B cell (primary cell): ENCODE data around the gene GRID1. TPM values are rescaled to one million over a fixed set of nuclear protein-coding genes. Genes with fewer than 3 reads are reported as not detected.
"Not testable (repeated sequence)": the region's sequence is repeated elsewhere in the genome, so short reads cannot be mapped to it uniquely, and the experiment has no call there.

Source experiments
- ATAC-seq: fragments of 200-7000 bp; cut with Tn5 transposase; one replicate; pipeline ENCODE4 v1.10.0; 2021; ENCODE audit warnings: low read depth, mild to moderate bottlenecking, moderate number of reproducible peaks, moderate library complexity
- CTCF ChIA-PET: fragments of 350-600 bp; sonication (Branson Sonifier 250); formaldehyde crosslinking; loops from one replicate; lab custom pipeline; 2021; ENCODE audit warnings: antibody characterized with exemption, inconsistent platforms; lab: Charles Lee
- POLR2A ChIA-PET: fragments of 350-600 bp; sonication (Branson Sonifier 250); formaldehyde crosslinking; loops from one replicate; lab custom pipeline; 2021; ENCODE audit warnings: antibody characterized with exemption; lab: Charles Lee
- DNase-seq: peaks from one replicate; pipeline ENCODE4 v3.0.0; 2013
- H2AFZ ChIP-seq: 2 replicates; pipeline ENCODE4 v1.6.1; 2012; ENCODE audit warnings: mild to moderate bottlenecking, low read depth, low read length; ENCODE audit not compliant: insufficient read depth, poor library complexity, severe bottlenecking
- H3K27ac ChIP-seq, 2 donors: 1 replicate in 1 of 2; 2 replicates in 1 of 2; pipeline ENCODE4 v1.5.1; 2012 to 2013; ENCODE audit warnings: low read length in 2 of 2, mild to moderate bottlenecking in 2 of 2, moderate library complexity in 1 of 2
- H3K27me3 ChIP-seq, 4 experiments: fragments of 200-600 bp in 1 of 4; sonication (generic) in 1 of 4; replicated peaks in 1 of 4; 1 replicate in 2 of 4; 2 replicates in 2 of 4; pipeline versions ENCODE4 v1.6.1 to v1.7.0; 2013 to 2016; ENCODE audit warnings: low read length in 3 of 4, mild to moderate bottlenecking in 2 of 4, mixed read lengths in 1 of 4, moderate library complexity in 1 of 4; ENCODE audit not compliant: insufficient read depth in 4 of 4, control insufficient read depth in 3 of 4; ENCODE audit errors: control extremely low read depth in 1 of 4
- H3K36me3 ChIP-seq, 2 experiments: replicated peaks in 1 of 2; 1 replicate in 1 of 2; 2 replicates in 1 of 2; pipeline versions ENCODE4 v1.6.1 to v1.7.1; 2013; ENCODE audit warnings: low read length in 1 of 2; ENCODE audit not compliant: insufficient read depth in 2 of 2, control insufficient read depth in 1 of 2; ENCODE audit errors: control extremely low read depth in 1 of 2, extremely low read depth in 1 of 2
- H3K4me1 ChIP-seq, 2 donors: fragments of 200-600 bp in 1 of 2; sonication (generic) in 1 of 2; 1 replicate in 1 of 2; 2 replicates in 1 of 2; pipeline versions ENCODE4 v1.5.1 to v1.6.1; 2013 to 2017; ENCODE audit warnings: low read length in 2 of 2; ENCODE audit not compliant: control insufficient read depth in 2 of 2, insufficient read depth in 2 of 2
- H3K4me2 ChIP-seq: replicated peaks from 2 replicates; pipeline ENCODE3; 2012; ENCODE audit warnings: mild to moderate bottlenecking, low read depth, low read length; ENCODE audit not compliant: poor library complexity, severe bottlenecking
- H3K4me3 ChIP-seq, 5 experiments: fragments of 200-600 bp in 1 of 5; sonication (generic) in 1 of 5; 1 replicate in 3 of 5; 2 replicates in 2 of 5; pipeline versions ENCODE4 v1.5.1 to v1.7.0; 2011 to 2016; ENCODE audit warnings: low read length in 4 of 5, mild to moderate bottlenecking in 4 of 5, low read depth in 2 of 5, control low read depth in 1 of 5, moderate library complexity in 1 of 5; ENCODE audit not compliant: insufficient read depth in 1 of 5; ENCODE audit errors: control extremely low read depth in 1 of 5, extremely low read depth in 1 of 5
- H3K79me2 ChIP-seq: fragments of 200-600 bp; sonication (generic); one replicate; pipeline ENCODE4 v1.6.0; 2016; ENCODE audit warnings: low read length; ENCODE audit not compliant: control insufficient read depth, insufficient read depth
- H3K9ac ChIP-seq: fragments of 200-600 bp; sonication (generic); 2 replicates; pipeline ENCODE4 v1.6.1; 2017; ENCODE audit warnings: mild to moderate bottlenecking, low read length, moderate library complexity
- H3K9me3 ChIP-seq, 3 donors: one replicate each; pipeline versions ENCODE4 v1.6.1 to v1.7.1; 2013; ENCODE audit warnings: low read length in 2 of 3; ENCODE audit not compliant: control insufficient read depth in 2 of 3, insufficient read depth in 1 of 3; ENCODE audit errors: control extremely low read depth in 1 of 3
- H4K20me1 ChIP-seq: 2 replicates; pipeline ENCODE4 v1.6.0; 2012; ENCODE audit warnings: mild to moderate bottlenecking, low read length; ENCODE audit not compliant: insufficient read depth, control insufficient read depth, poor library complexity, severe bottlenecking
- H3K27ac Mint-ChIP-seq: one replicate; pipeline ENCODE4 v1.8.0; 2021; ENCODE audit warnings: mixed read lengths
- H3K27me3 Mint-ChIP-seq: one replicate; pipeline ENCODE4 v1.8.0; 2021; ENCODE audit warnings: mixed read lengths
- H3K4me1 Mint-ChIP-seq: one replicate; pipeline ENCODE4 v1.8.0; 2021; ENCODE audit warnings: mixed read lengths
- H3K4me3 Mint-ChIP-seq: one replicate; pipeline ENCODE4 v1.8.0; 2021; ENCODE audit warnings: mixed read lengths
- H3K9me3 Mint-ChIP-seq: one replicate; pipeline ENCODE4 v1.8.0; 2022; ENCODE audit warnings: mixed read lengths; ENCODE audit not compliant: insufficient read depth
- CTCF ChIP-seq: fragments of 200-600 bp; IDR thresholded peaks from one replicate; pipeline ENCODE4 v1.8.0; 2022; ENCODE audit warnings: antibody characterized with exemption, mild to moderate bottlenecking
- EZH2 ChIP-seq: IDR thresholded peaks from 2 replicates; pipeline ENCODE4 v1.6.1; 2012; ENCODE audit warnings: borderline replicate concordance, low read depth, mild to moderate bottlenecking, moderate library complexity, low read length; ENCODE audit not compliant: insufficient read depth, poor library complexity, severe bottlenecking
- WGBS: methylation state at CpG from one replicate; pipeline ENCODE4 v1.1.5; 2013; ENCODE audit warnings: missing lambda C conversion rate; ENCODE audit not compliant: insufficient coverage; 5-methylcytosine and 5-hydroxymethylcytosine counted together
- intact Hi-C: fragments of 100-400 bp; cut with micrococcal nuclease; formaldehyde crosslinking; loops from one replicate; pipeline ENCODE4 v1.10.0; 2022
- polyA plus RNA-seq: library from polyadenylated mRNA; depleted of rRNA; stranded (reverse); fragments of >200 nt; gene quantifications from 2 replicates; pipeline ENCODE4 v1.2.3, GENCODE V29; 2012
- total RNA-seq, 2 donors: library from RNA; stranded (reverse); fragments of 120-200 nt in 1 of 2; gene quantifications; 1 replicate in 1 of 2; 2 replicates in 1 of 2; pipeline versions ENCODE4 v1.2.3 to v1.2.4, GENCODE V29; 2013 to 2022

The GRID1 gene
- total and polyA plus RNA-seq, 2 donors (not counting 1 experiment from before 2014, with no cell fraction given), result not detected

GRCh38 chr10:85929993-85930392, 436.6 kb downstream of the GRID1 start:
- DNase-seq, H3K36me3 ChIP-seq, H3K79me2 ChIP-seq, H3K27me3 ChIP-seq, H3K4me1 Mint-ChIP-seq, CTCF ChIA-PET, H2AFZ ChIP-seq, H3K4me3 ChIP-seq, H3K4me1 ChIP-seq, H3K27me3 Mint-ChIP-seq, H3K9me3 Mint-ChIP-seq, H3K4me3 Mint-ChIP-seq, H3K9me3 ChIP-seq, H3K4me2 ChIP-seq, H3K27ac Mint-ChIP-seq, intact Hi-C loops, H3K9ac ChIP-seq, H4K20me1 ChIP-seq, H3K27ac ChIP-seq, POLR2A ChIA-PET, ATAC-seq: not testable (repeated sequence)
- WGBS, result no CpG with 5 or more reads among the region's 7 CpGs

GRCh38 chr10:85927952-85928665, 438.5 kb downstream of the GRID1 start:
- Histone ChIP-seq H3K4me1 (no peaks in the 10 kb centered on the region), H3K9me3 (peaks cover 0 to 2% (median 0%) of the 10 kb centered on the region in 3 donors), H3K36me3 (no peaks in the 10 kb centered on the region), H3K79me2 (no peaks in the 10 kb centered on the region), H2AFZ (no peak overlapping the region), H3K4me3 (no peak overlapping the region), H3K27me3 (peaks cover 0 to 3% (median 0%) of the 10 kb centered on the region in 4 experiments), H3K9ac (no peak overlapping the region), H3K4me2 (no peak overlapping the region), H4K20me1 (no peaks in the 10 kb centered on the region), H3K27ac (no peak overlapping the region)
- intact Hi-C loops, result no loop called here
- no peak overlapping the region for H3K4me3 Mint-ChIP-seq
- no peak overlapping the region for H3K27ac Mint-ChIP-seq
- DNase-seq, result no peak
- ChIA-PET POLR2A (no interaction called here), CTCF (no interaction called here)
- no peak for ATAC-seq
- H3K4me1 Mint-ChIP-seq, result no peaks in the 10 kb centered on the region
- no peaks in the 10 kb centered on the region for H3K9me3 Mint-ChIP-seq
- H3K27me3 Mint-ChIP-seq, result peaks cover 13% of the 10 kb centered on the region
- WGBS, result 65% methylated on average over 5 of the region's 9 CpGs
- TF ChIP-seq EZH2, result no peak
- TF ChIP-seq CTCF, result no peak
